ENCODE results near the gene ZNF112. TPM values are rescaled to one million over a fixed set of nuclear protein-coding genes. Genes with fewer than 3 reads are reported as not detected.
"Not testable (repeated sequence)": the region's sequence is repeated elsewhere in the genome, so short reads cannot be mapped to it uniquely, and the experiment has no call there.

Gene ZNF112
- 0.11 TPM for total RNA-seq

GRCh38 chr19:44356383-44357111, at the start of gene ZNF112:
Gene ZNF112, minus strand, starts transcription at chr19:44356680. Its CDS starts 16,141 bp downstream, at chr19:44340539.
- Histone ChIP-seq H3K36me3 (peaks cover 0 to 3% of the 10 kb centered on the region in 2 donors), H3K27me3 (no peaks in the 10 kb centered on the region), H3K4me3 (peak within 1 kb of the TSS; percentile 69 to 73), H3K4me1 (peaks cover 0 to 5% of the 10 kb centered on the region in 2 donors), H3K27ac (peak within 1 kb of the TSS; percentile 33 to 56), H3K9me3 (peaks cover 10 to 38% of the 10 kb centered on the region in 2 donors)
- DNase-seq (ENCODE audit: low spot score in 2 of 2) = peak; percentile 41 to 90
- intact Hi-C loops (cut with DNase I) = loop anchor here (1.0 to 5.0 kb wide), 5 partner anchors 51 to 264 kb away; partner anchors contain the start of genes ZNF224, ZNF225, ZNF227 and ZNF235
- TF ChIP-seq CTCF (IDR thresholded peaks at IDR 0.05) = no peak

- H3K9me3 ChIP-seq = peaks cover under 1 to 58% of the 10 kb centered on the region in 2 donors
- peak within 1 kb of the TSS in 1 of 2 donors; percentile 7 for H3K27ac ChIP-seq
- intact Hi-C loops (cut with DNase I) = no loop called here
- TF ChIP-seq CTCF (IDR thresholded peaks at IDR 0.05) = no peak
- no peaks in the 10 kb centered on the region for H3K4me1 ChIP-seq
- no peaks in the 10 kb centered on the region for H3K36me3 ChIP-seq
- DNase-seq (ENCODE audit: low spot score in 2 of 2) = peak; percentile 36 to 90
- no peaks in the 10 kb centered on the region for H3K27me3 ChIP-seq
- peak within 1 kb of the TSS; percentile 56 to 59 for H3K4me3 ChIP-seq
Observed at GRCh38 chr19:44401139-44402115, 44.9 kb upstream of the ZNF112 start, which contains the start of gene ZNF285. Gene ZNF285, minus strand, starts transcription at chr19:44401608. Its CDS starts 4,395 bp downstream, at chr19:44397213.

- DNase-seq (ENCODE audit: low spot score in 2 of 2); H3K27me3 ChIP-seq; H3K4me1 ChIP-seq; intact Hi-C loops (cut with DNase I); H3K4me3 ChIP-seq; H3K27ac ChIP-seq: not testable (repeated sequence)
- peaks cover 33 to 58% of the 10 kb centered on the region in 2 donors for H3K36me3 ChIP-seq
- H3K9me3 ChIP-seq = peaks cover 18 to 21% of the 10 kb centered on the region in 2 donors
Observed at GRCh38 chr19:44389268-44389667, 32.8 kb upstream of the ZNF112 start.

- H3K9me3 ChIP-seq = peaks cover 3 to 15% of the 10 kb centered on the region in 2 donors
- H3K4me3 ChIP-seq = no peak overlapping the region
- no peaks in the 10 kb centered on the region for H3K36me3 ChIP-seq
Observed at GRCh38 chr19:44374789-44375188, 18.3 kb upstream of the ZNF112 start.

GRCh38 chr19:44371815-44372480, 15.5 kb upstream of the ZNF112 start:
- no peak for TF ChIP-seq CTCF (IDR thresholded peaks at IDR 0.05)
- Histone ChIP-seq H3K27ac (no peak overlapping the region), H3K4me3 (no peak overlapping the region), H3K36me3 (no peaks in the 10 kb centered on the region), H3K9me3 (peaks cover 3 to 10% of the 10 kb centered on the region in 2 donors), H3K27me3 (no peaks in the 10 kb centered on the region), H3K4me1 (no peaks in the 10 kb centered on the region)
- intact Hi-C loops (cut with DNase I) = no loop called here
- DNase-seq (ENCODE audit: low spot score in 2 of 2) = no peak

More at GRCh38 chr19:44374789-44375188, 18.3 kb upstream of the ZNF112 start:
- H3K27me3 ChIP-seq = no peaks in the 10 kb centered on the region
- TF ChIP-seq CTCF (IDR thresholded peaks at IDR 0.05) = no peak
- H3K4me1 ChIP-seq = no peaks in the 10 kb centered on the region
- no peak overlapping the region for H3K27ac ChIP-seq
- intact Hi-C loops (cut with DNase I) = no loop called here
- DNase-seq (ENCODE audit: low spot score in 2 of 2) = no peak

Data from ascending aorta (tissue), 2 donors.